H1 (cell line): ENCODE results near the gene PARD6A. TPM values are rescaled to one million over a fixed set of nuclear protein-coding genes. Genes with fewer than 3 reads are reported as not detected.

Experiments
- ATF3 ChIP-seq: IDR thresholded peaks from 2 replicates; pipeline ENCODE4 v1.6.1; 2011; ENCODE audit warnings: low read depth, mild to moderate bottlenecking, low read length; ENCODE audit not compliant: insufficient read depth
- BACH1 ChIP-seq: IDR thresholded peaks from 2 replicates; pipeline ENCODE4 v1.6.1; 2012; ENCODE audit warnings: low read length, improper control_type of control experiment
- BRCA1 ChIP-seq: IDR thresholded peaks from 2 replicates; pipeline ENCODE4 v1.6.1; 2012; ENCODE audit warnings: low read depth, low read length, improper control_type of control experiment
- NANOG ChIP-seq: IDR thresholded peaks from 2 replicates; pipeline ENCODE4 v1.6.1; 2011; ENCODE audit warnings: low read length, low read depth, mild to moderate bottlenecking, inconsistent platforms; ENCODE audit not compliant: insufficient read depth, poor library complexity, severe bottlenecking
- polyA plus RNA-seq, 7 experiments: library from polyadenylated mRNA; depleted of rRNA in 3 of 7; stranded (reverse) in 5 of 7; unstranded in 2 of 7; fragments of >200 nt in 5 of 7; fragments of 200-250 nt in 2 of 7; gene quantifications; 1 replicate in 5 of 7; 2 replicates in 1 of 7; 4 replicates in 1 of 7; pipeline versions ENCODE4 v1.2.1 to v1.2.3, GENCODE V29; 2011 to 2013; ENCODE audit warnings: missing spikeins in 2 of 7, mixed read lengths in 2 of 7
- total RNA-seq: library from RNA; stranded (reverse); fragmentation: NEBNext Ultra II Directional; extraction: Animal tissue kit (Norgen Biotek cat#: 25700); gene quantifications from 2 replicates; pipeline ENCODE4 v1.2.1, GENCODE V29; 2021

The PARD6A gene
- total and polyA plus RNA-seq, 2 of the 8 experiments (the other 6 are each of a cell fraction or from before 2014, with no cell fraction given) = 15.1 to 21.8 TPM

- TF ChIP-seq NANOG (no peak), BACH1 (no peak), ATF3 (no peak), BRCA1 (no peak)
These were observed 19.5 kb downstream of the PARD6A start (continued) for GRCh38 chr16:67679935-67680897.
